Umbilical cord (tissue), 2 donors: ENCODE results near the gene SCMH1. TPM values are rescaled to one million over a fixed set of nuclear protein-coding genes. Genes with fewer than 3 reads are reported as not detected.

Experiments
- DNase-seq: peaks from one replicate; pipeline ENCODE4 v3.0.0-alpha.2; 2015; ENCODE audit warnings: low spot score
- total RNA-seq: library from RNA; depleted of rRNA; stranded (reverse); fragments of >200 nt; gene quantifications from one replicate; pipeline ENCODE4 v1.2.3, GENCODE V29; 2014; ENCODE audit warnings: low replicate concordance; ENCODE audit not compliant: insufficient read depth

Gene SCMH1
- total RNA-seq = 120 TPM

GRCh38 chr1:41241749-41242341, at the start of gene SCMH1:
Gene SCMH1, minus strand, starts transcription at chr1:41242306. Its CDS starts 56,173 bp downstream, at chr1:41186133.
- peak; percentile 51 for DNase-seq

GRCh38 chr1:41291195-41291594, 49.1 kb upstream of the SCMH1 start:
- no peak for DNase-seq

GRCh38 chr1:41289196-41289595, 47.1 kb upstream of the SCMH1 start:
- DNase-seq = no peak

GRCh38 chr1:41286992-41287391, 44.9 kb upstream of the SCMH1 start:
- DNase-seq = no peak

- DNase-seq = no peak
Observed at GRCh38 chr1:41286486-41286885, 44.4 kb upstream of the SCMH1 start.

GRCh38 chr1:41285818-41286217, 43.7 kb upstream of the SCMH1 start:
- no peak for DNase-seq

- peak; percentile 19 for DNase-seq
Observed at GRCh38 chr1:41284121-41284520, 42.0 kb upstream of the SCMH1 start.

GRCh38 chr1:41282679-41283317, 40.7 kb upstream of the SCMH1 start:
- DNase-seq = peak; percentile 30

- DNase-seq = no peak
Observed at GRCh38 chr1:41281334-41281733, 39.2 kb upstream of the SCMH1 start.

GRCh38 chr1:41280202-41281032, 38.3 kb upstream of the SCMH1 start:
- no peak for DNase-seq

- no peak for DNase-seq
Observed at GRCh38 chr1:41278076-41278475, 36.0 kb upstream of the SCMH1 start.

- DNase-seq = no peak
Observed at GRCh38 chr1:41277371-41277975, 35.4 kb upstream of the SCMH1 start.

- DNase-seq = no peak
Observed at GRCh38 chr1:41275831-41276230, 33.7 kb upstream of the SCMH1 start.

- DNase-seq = peak; percentile 19
Observed at GRCh38 chr1:41274752-41275545, 32.8 kb upstream of the SCMH1 start.

GRCh38 chr1:41272601-41273000, 30.5 kb upstream of the SCMH1 start:
- no peak for DNase-seq

GRCh38 chr1:41268154-41268770, 26.2 kb upstream of the SCMH1 start:
- peak; percentile 70 for DNase-seq

GRCh38 chr1:41261926-41262618, 20.0 kb upstream of the SCMH1 start:
- no peak for DNase-seq

GRCh38 chr1:41260768-41261167, 18.7 kb upstream of the SCMH1 start:
- DNase-seq = no peak

- no peak for DNase-seq
Observed at GRCh38 chr1:41259221-41259620, 17.1 kb upstream of the SCMH1 start.

- no peak for DNase-seq
Observed at GRCh38 chr1:41255978-41256377, 13.9 kb upstream of the SCMH1 start.
